PC-9 (cell line): Measurements from ENCODE around the gene SPTLC1. TPM values are rescaled to one million over a fixed set of nuclear protein-coding genes. Genes with fewer than 3 reads are reported as not detected.

Experiments used
- BruUV-seq: library from RNA; stranded (reverse); fragments of 400-500 nt; replicated peaks from 2 replicates; lab custom pipeline; 2021; lab: Mats Ljungman, UMichigan
- CTCF ChIA-PET: fragments of 300-600 bp; sonication (Branson Sonifier 250); formaldehyde crosslinking; loops from one replicate; lab custom pipeline; 2022; ENCODE audit warnings: antibody characterized with exemption; lab: Charles Lee
- POLR2A ChIA-PET: fragments of 300-600 bp; sonication (Branson Sonifier 250); formaldehyde crosslinking; loops from one replicate; lab custom pipeline; 2022; ENCODE audit warnings: antibody characterized with exemption; ENCODE audit not compliant: unreplicated experiment; lab: Charles Lee
- DNase-seq, 2 experiments: peaks; one replicate each; pipeline versions ENCODE4 v3.0.0 to v3.0.0-alpha.2; 2015 to 2022; ENCODE audit warnings: mixed read lengths in 1 of 2
- H2AFZ ChIP-seq: fragments of 200-600 bp; sonication (generic); 2 replicates; pipeline ENCODE4 v1.8.1; 2017; ENCODE audit warnings: antibody characterized with exemption
- H3F3A ChIP-seq: fragments of 200-600 bp; sonication (generic); 2 replicates; pipeline ENCODE4 v1.8.1; 2017; ENCODE audit warnings: antibody characterized with exemption, mild to moderate bottlenecking, low read depth; ENCODE audit not compliant: insufficient read depth
- H3K27ac ChIP-seq: fragments of 200-600 bp; sonication (generic); 2 replicates; pipeline ENCODE4 v1.6.1; 2016; ENCODE audit warnings: mixed run types
- H3K27me3 ChIP-seq: fragments of 200-600 bp; sonication (generic); 2 replicates; pipeline ENCODE4 v1.6.1; 2016; ENCODE audit warnings: low read depth, mixed run types; ENCODE audit not compliant: insufficient read depth
- H3K36me3 ChIP-seq: fragments of 200-600 bp; sonication (generic); 2 replicates; pipeline ENCODE4 v1.6.1; 2016; ENCODE audit warnings: low read depth, mixed run types
- H3K4me1 ChIP-seq: fragments of 200-600 bp; sonication (generic); replicated peaks from 2 replicates; pipeline ENCODE4 v1.6.1; 2016; ENCODE audit warnings: mixed run types; ENCODE audit not compliant: insufficient read depth
- H3K4me2 ChIP-seq: fragments of 200-600 bp; sonication (generic); 2 replicates; pipeline ENCODE4 v1.6.1; 2017; ENCODE audit warnings: mixed run types
- H3K4me3 ChIP-seq: fragments of 200-600 bp; sonication (generic); 2 replicates; pipeline ENCODE4 v1.6.1; 2016; ENCODE audit warnings: mixed run types
- H3K79me2 ChIP-seq: fragments of 200-600 bp; sonication (generic); 2 replicates; pipeline ENCODE4 v1.6.1; 2017; ENCODE audit warnings: low read depth, mixed run types
- H3K9me2 ChIP-seq: fragments of 200-600 bp; sonication (generic); 2 replicates; pipeline ENCODE4 v1.8.1; 2017; ENCODE audit warnings: mild to moderate bottlenecking; ENCODE audit not compliant: insufficient read depth
- H3K9me3 ChIP-seq: fragments of 200-600 bp; sonication (generic); 2 replicates; pipeline ENCODE4 v1.8.1; 2016; ENCODE audit warnings: low read depth; ENCODE audit not compliant: insufficient read depth
- H4K20me1 ChIP-seq: fragments of 200-600 bp; sonication (generic); 2 replicates; pipeline ENCODE4 v1.8.1; 2017; ENCODE audit not compliant: insufficient read depth
- CTCF ChIP-seq: fragments of 200-600 bp; sonication (generic); conservative IDR thresholded peaks from 2 replicates; pipeline ENCODE4 v1.6.1; 2017; ENCODE audit warnings: mixed run types, antibody characterized with exemption, mild to moderate bottlenecking, moderate library complexity
- EZH2 ChIP-seq: fragments of 200-600 bp; sonication (generic); IDR thresholded peaks from 2 replicates; pipeline ENCODE4 v1.8.0; 2017; ENCODE audit warnings: antibody characterized with exemption, low read depth
- intact Hi-C: fragments of 100-400 bp; cut with micrococcal nuclease; formaldehyde crosslinking; loops from one replicate; pipeline ENCODE4 v1.10.0; 2022; ENCODE audit not compliant: unreplicated experiment
- total RNA-seq: library from RNA; stranded (reverse); gene quantifications from 2 replicates; pipeline ENCODE4 v1.2.3, GENCODE V29; 2021

The SPTLC1 gene
- total RNA-seq, 1 experiment from 2014 or later: 103 TPM

DNA sequence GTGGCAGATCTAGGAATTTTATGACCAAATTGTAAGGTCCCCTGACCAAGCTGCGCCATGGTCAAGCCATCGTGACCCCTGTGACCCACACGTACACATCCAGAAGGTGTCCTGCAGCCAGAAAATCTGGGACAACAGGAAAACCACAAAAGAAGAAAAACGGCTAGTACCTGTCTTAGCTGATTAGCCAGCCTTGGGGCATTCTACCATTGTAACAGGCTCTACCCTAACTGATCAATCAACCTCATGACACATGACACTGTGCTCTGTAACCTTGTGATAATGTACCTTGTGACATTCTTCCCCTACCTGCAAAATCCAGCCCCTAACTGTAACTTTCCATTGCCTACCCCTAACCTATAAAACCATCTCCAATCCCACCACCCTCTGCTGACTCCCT, 43.6 kb downstream of the SPTLC1 start:
- ChIA-PET CTCF (no interaction called here), POLR2A (no interaction called here)
- no peak for DNase-seq
- intact Hi-C loops: no loop called here
- Histone ChIP-seq H2AFZ (no peak overlapping the region), H3K4me1 (no peaks in the 10 kb centered on the region), H3K9me3 (no peaks in the 10 kb centered on the region), H3K27ac (no peak overlapping the region), H3K4me3 (no peak overlapping the region), H3K79me2 (no peaks in the 10 kb centered on the region), H3K4me2 (no peak overlapping the region), H3K27me3 (no peaks in the 10 kb centered on the region), H4K20me1 (no peaks in the 10 kb centered on the region; the same call in 1 of the 2 replicates), H3K9me2 (no peaks in the 10 kb centered on the region), H3K36me3 (0 out of 2 replicates have a peak, but pooled peaks cover 4% of the 10 kb centered on the region), H3F3A (no peaks in the 10 kb centered on the region)
- no TSS peak for BruUV-seq
- TF ChIP-seq CTCF: no peak
- no peak for TF ChIP-seq EZH2

DNA sequence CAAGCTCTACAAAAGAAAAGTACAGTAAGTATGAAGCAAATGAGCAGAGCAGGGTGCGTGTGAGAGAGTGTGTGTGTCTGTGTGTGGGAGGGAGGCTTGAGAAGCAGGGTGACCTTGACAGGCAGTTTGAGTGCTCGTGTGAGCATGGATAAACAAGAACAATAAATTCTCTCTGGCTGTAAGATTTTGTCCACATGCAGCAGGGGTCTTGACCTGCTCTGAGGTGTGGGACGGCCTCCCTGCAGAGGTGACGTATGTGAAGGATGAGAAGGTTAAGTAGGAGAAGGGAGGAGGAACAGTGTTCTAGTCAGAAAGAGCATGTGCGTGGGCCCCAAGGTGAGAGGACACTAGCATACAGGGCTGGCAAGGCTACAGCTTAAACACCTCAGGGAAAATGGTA, 49.0 kb downstream of the SPTLC1 start:
- H4K20me1 ChIP-seq: no peaks in the 10 kb centered on the region
- no peaks in the 10 kb centered on the region for H3K79me2 ChIP-seq
- H3K36me3 ChIP-seq: peaks cover 16% of the 10 kb centered on the region
- POLR2A ChIA-PET: no interaction called here
- no peak overlapping the region for H3K4me2 ChIP-seq
- H3F3A ChIP-seq: no peaks in the 10 kb centered on the region
- DNase-seq: no peak
- H3K4me3 ChIP-seq: no peak overlapping the region
- TF ChIP-seq CTCF (no peak), EZH2 (no peak)
- CTCF ChIA-PET: no interaction called here
- H3K4me1 ChIP-seq: no peaks in the 10 kb centered on the region
- H2AFZ ChIP-seq: no peak overlapping the region
- no peak overlapping the region for H3K27ac ChIP-seq
- no peaks in the 10 kb centered on the region for H3K9me2 ChIP-seq
- no TSS peak for BruUV-seq
- H3K27me3 ChIP-seq: no peaks in the 10 kb centered on the region
- intact Hi-C loops: no loop called here
- no peaks in the 10 kb centered on the region for H3K9me3 ChIP-seq

GRCh38 chr9:92064711-92065110, 50.5 kb downstream of the SPTLC1 start:
- intact Hi-C loops: no loop called here
- H2AFZ ChIP-seq: no peak overlapping the region
- no peaks in the 10 kb centered on the region for H3K9me2 ChIP-seq
- H3K4me3 ChIP-seq: no peak overlapping the region
- ChIA-PET CTCF (no interaction called here), POLR2A (no interaction called here)
- H3K27ac ChIP-seq: no peak overlapping the region
- H3K9me3 ChIP-seq: no peaks in the 10 kb centered on the region
- H4K20me1 ChIP-seq: no peaks in the 10 kb centered on the region
- no peak for DNase-seq
- H3K36me3 ChIP-seq: peaks cover 19% of the 10 kb centered on the region
- no TSS peak for BruUV-seq
- no peaks in the 10 kb centered on the region for H3K79me2 ChIP-seq
- no peaks in the 10 kb centered on the region for H3F3A ChIP-seq
- no peak overlapping the region for H3K4me2 ChIP-seq
- TF ChIP-seq CTCF (no peak), EZH2 (no peak)
- no peaks in the 10 kb centered on the region for H3K27me3 ChIP-seq
- H3K4me1 ChIP-seq: no peaks in the 10 kb centered on the region
